ENCODE results near the gene PRR14. TPM values are rescaled to one million over a fixed set of nuclear protein-coding genes. Genes with fewer than 3 reads are reported as not detected.

Gene PRR14
- total RNA-seq (14.3 TPM), polyA plus RNA-seq (139 TPM)
- long read RNA-seq, donor 1: 0 reads
- long read RNA-seq, donor 2: 0 reads
- long read RNA-seq, donor 3, partial matches to known transcripts: 6 of 12 reads
- long read RNA-seq, donor 3, other reads (novel, unspliced or antisense): 0 of 12 reads
- long read RNA-seq, donor 4, partial matches to known transcripts: 6 of 11 reads
- long read RNA-seq, donor 4, other reads (novel, unspliced or antisense): 0 of 11 reads
- long read RNA-seq, donor 5, transcript PRR14-210 (3 exons, 902 nt): major isoform, 5 of 16 reads
- long read RNA-seq, donor 5, partial matches to known transcripts: 9 of 16 reads
- long read RNA-seq, donor 5, other reads (novel, unspliced or antisense): 0 of 16 reads
- long read RNA-seq, donor 6, partial matches to known transcripts: 0 of 2 reads
- long read RNA-seq, donor 6, other reads (novel, unspliced or antisense): 0 of 2 reads
- long read RNA-seq, donor 7, partial matches to known transcripts: 7 of 11 reads
- long read RNA-seq, donor 7, other reads (novel, unspliced or antisense): 0 of 11 reads
- long read RNA-seq, donor 8, transcript PRR14-211 (8 exons, 856 nt): major isoform, 5 of 8 reads
- long read RNA-seq, donor 8, partial matches to known transcripts: 0 of 8 reads
- long read RNA-seq, donor 8, other reads (novel, unspliced or antisense): 0 of 8 reads
- long read RNA-seq, donor 9, partial matches to known transcripts: 0 of 5 reads
- long read RNA-seq, donor 9, other reads (novel, unspliced or antisense): 0 of 5 reads
- long read RNA-seq, donor 10, partial matches to known transcripts: 0 of 3 reads
- long read RNA-seq, donor 10, other reads (novel, unspliced or antisense): 0 of 3 reads

DNA sequence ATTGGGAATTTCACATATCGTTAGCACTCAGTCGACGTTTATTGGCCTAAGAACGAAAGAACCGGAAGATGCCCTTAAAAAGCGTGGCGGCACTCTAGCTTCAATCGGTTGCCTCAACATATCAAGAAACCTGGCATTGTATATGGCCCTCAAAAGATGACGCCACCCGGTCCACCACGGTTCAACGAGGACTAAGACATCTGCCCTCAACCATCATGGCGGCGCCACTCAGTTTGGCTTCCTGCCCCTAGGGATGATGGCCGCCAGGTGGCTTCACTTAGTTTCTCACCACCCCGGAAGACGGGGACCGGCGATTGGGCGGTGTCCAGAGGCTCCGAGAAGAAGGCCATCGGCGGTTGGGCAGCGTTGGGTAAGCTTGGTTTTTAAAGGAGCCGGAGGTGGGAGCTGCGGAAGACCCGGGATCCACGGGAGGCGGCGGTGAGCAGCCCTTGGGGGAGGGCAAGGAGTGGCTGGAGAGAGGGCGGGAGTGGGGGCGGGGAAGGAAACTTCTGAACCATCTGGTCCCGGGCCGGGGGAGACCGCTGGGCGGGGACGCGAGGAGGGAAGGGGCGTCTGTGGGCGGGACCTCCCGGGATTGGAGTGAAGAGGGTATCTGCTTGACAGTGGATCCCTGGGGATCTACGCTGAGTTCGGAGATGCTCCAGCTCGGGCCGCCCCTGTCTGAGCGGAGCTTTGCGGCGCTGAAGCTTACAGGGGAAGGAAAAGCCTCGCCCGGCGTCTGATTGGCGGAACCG, at the start of gene PRR14:
TSS of gene PRR14 (plus strand) at position 592 of the 755 bp plus-strand sequence. CDS start 686 bp downstream, outside the sequence.
- H3K27me3 ChIP-seq (ENCODE audit: control insufficient read depth in 2 of 2, insufficient read depth in 1 of 2, low read length in 1 of 2): no peaks in the 10 kb centered on the region
- H3K9me3 ChIP-seq (ENCODE audit: control insufficient read depth in 2 of 2, insufficient read depth in 1 of 2, low read length in 1 of 2): peaks cover 0 to 10% of the 10 kb centered on the region in 2 donors
- peak within 1 kb of the TSS; percentile 91 to 95 for H3K27ac ChIP-seq (ENCODE audit: low read depth in 1 of 2, low read length in 1 of 2)
- peaks cover 32% of the 10 kb centered on the region in 2 donors for H3K36me3 ChIP-seq (ENCODE audit: control insufficient read depth in 2 of 2, insufficient read depth in 2 of 2, low read length in 1 of 2)
- H3K4me1 ChIP-seq (ENCODE audit: control insufficient read depth in 2 of 2, insufficient read depth in 2 of 2, low read length in 2 of 2): peaks cover 0 to 26% of the 10 kb centered on the region in 2 donors
- peak; percentile 97 to 100 (median 99) for DNase-seq (ENCODE audit: low read depth in 6 of 9, low spot score in 9 of 9)
- WGBS: 1% methylated on average over 53 of the region's 53 CpGs
- H3K4me3 ChIP-seq (ENCODE audit: low read length in 2 of 2): peak within 1 kb of the TSS; percentile 74 to 96

DNA sequence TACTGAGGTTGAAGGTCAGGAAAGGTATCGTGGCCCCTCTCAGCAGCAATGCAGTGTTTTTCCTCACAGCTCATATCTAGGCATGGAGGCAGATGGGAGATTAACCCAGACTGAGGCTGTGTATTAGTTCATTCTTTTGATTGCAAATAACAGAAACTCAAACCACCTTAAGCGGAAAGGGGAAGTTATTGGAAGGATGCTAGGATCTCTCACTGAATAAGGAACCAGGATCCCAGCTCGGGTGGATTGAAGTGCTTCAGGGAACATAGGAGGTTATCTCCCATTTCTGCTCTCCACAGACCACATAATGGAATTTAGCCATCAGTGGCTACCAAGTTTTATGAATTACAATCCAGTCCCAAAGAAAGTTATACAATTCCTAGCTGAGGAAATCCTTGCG, 48.8 kb upstream of the PRR14 start:
- Histone ChIP-seq H3K4me3 (ENCODE audit: low read length in 2 of 2) (no peak overlapping the region), H3K4me1 (ENCODE audit: control insufficient read depth in 2 of 2, insufficient read depth in 2 of 2, low read length in 2 of 2) (no peaks in the 10 kb centered on the region), H3K27ac (ENCODE audit: low read depth in 1 of 2, low read length in 1 of 2) (no peak overlapping the region), H3K27me3 (ENCODE audit: control insufficient read depth in 2 of 2, insufficient read depth in 1 of 2, low read length in 1 of 2) (no peaks in the 10 kb centered on the region), H3K9me3 (ENCODE audit: control insufficient read depth in 2 of 2, insufficient read depth in 1 of 2, low read length in 1 of 2) (peaks cover 0 to 3% of the 10 kb centered on the region in 2 donors), H3K36me3 (ENCODE audit: control insufficient read depth in 2 of 2, insufficient read depth in 2 of 2, low read length in 1 of 2) (peaks cover 30 to 42% of the 10 kb centered on the region in 2 donors)
- 93% methylated on average over 4 of the region's 4 CpGs for WGBS
- DNase-seq (ENCODE audit: low read depth in 6 of 9, low spot score in 9 of 9): no peak

DNA sequence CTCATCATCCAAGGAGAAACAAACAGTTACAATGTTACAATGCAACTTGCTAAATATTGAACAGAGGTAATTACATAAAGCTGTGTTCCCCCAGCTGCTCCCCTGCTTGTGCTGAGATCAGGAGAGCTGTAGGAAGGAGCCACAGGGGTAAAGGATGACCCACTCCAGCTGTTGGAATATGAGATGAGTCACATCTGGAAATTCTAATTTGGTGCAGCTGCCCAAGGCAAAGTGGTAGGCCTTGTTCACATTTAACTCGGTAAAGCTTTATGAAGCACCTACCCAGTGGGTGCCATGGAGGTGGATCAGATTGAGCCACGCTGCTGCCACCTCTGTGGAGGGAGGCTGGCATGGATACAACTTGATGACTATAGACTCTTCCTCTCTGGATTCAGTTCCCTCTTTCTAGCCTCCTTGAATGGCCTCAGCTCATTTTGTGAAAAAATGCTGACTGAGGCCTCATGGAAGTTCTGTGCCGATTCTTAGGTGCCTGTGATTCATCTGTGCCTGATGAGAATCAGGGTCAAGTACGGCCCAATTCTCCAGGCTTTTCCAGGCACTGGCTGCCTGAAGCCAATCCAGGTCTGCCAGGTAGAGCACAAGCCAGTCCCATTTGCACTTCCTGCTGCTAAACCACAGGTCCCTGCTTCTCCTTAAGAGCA, 48.0 kb upstream of the PRR14 start:
- Histone ChIP-seq H3K4me3 (ENCODE audit: low read length in 2 of 2) (no peak overlapping the region), H3K27ac (ENCODE audit: low read depth in 1 of 2, low read length in 1 of 2) (peak overlapping the region in 1 of 2 donors; percentile 2), H3K36me3 (ENCODE audit: control insufficient read depth in 2 of 2, insufficient read depth in 2 of 2, low read length in 1 of 2) (peaks cover 30 to 47% of the 10 kb centered on the region in 2 donors), H3K4me1 (ENCODE audit: control insufficient read depth in 2 of 2, insufficient read depth in 2 of 2, low read length in 2 of 2) (no peaks in the 10 kb centered on the region), H3K9me3 (ENCODE audit: control insufficient read depth in 2 of 2, insufficient read depth in 1 of 2, low read length in 1 of 2) (peaks cover 0 to 3% of the 10 kb centered on the region in 2 donors), H3K27me3 (ENCODE audit: control insufficient read depth in 2 of 2, insufficient read depth in 1 of 2, low read length in 1 of 2) (no peaks in the 10 kb centered on the region)
- WGBS: 95% methylated on average over 4 of the region's 4 CpGs
- DNase-seq (ENCODE audit: low read depth in 6 of 9, low spot score in 9 of 9): no peak

DNA sequence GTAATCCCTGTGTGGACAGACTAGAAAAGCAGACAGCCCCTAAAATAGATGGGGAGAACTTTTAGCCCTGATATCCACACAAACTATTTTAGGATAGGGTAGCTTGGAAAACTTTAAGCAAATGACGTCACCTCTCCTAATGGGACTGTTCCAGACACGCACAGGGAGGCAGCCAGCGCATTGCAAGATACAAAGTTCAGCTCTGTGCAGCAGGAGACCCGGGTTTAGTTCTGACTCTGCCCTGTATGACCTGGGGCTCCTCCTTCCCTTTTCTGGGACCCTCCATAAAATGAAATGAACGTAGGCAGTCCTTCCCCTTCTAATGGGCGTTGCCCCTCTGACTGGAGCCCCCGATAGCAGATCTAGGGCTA, 46.8 kb upstream of the PRR14 start:
- H3K4me3 ChIP-seq (ENCODE audit: low read length in 2 of 2): no peak overlapping the region
- H3K4me1 ChIP-seq (ENCODE audit: control insufficient read depth in 2 of 2, insufficient read depth in 2 of 2, low read length in 2 of 2): peaks cover 0 to 5% of the 10 kb centered on the region in 2 donors
- WGBS: 96% methylated on average over 7 of the region's 7 CpGs
- no peaks in the 10 kb centered on the region for H3K27me3 ChIP-seq (ENCODE audit: control insufficient read depth in 2 of 2, insufficient read depth in 1 of 2, low read length in 1 of 2)
- no peak overlapping the region for H3K27ac ChIP-seq (ENCODE audit: low read depth in 1 of 2, low read length in 1 of 2)
- no peak for DNase-seq (ENCODE audit: low read depth in 6 of 9, low spot score in 9 of 9)
- peaks cover 0 to 3% of the 10 kb centered on the region in 2 donors for H3K9me3 ChIP-seq (ENCODE audit: control insufficient read depth in 2 of 2, insufficient read depth in 1 of 2, low read length in 1 of 2)
- peaks cover 30 to 51% of the 10 kb centered on the region in 2 donors for H3K36me3 ChIP-seq (ENCODE audit: control insufficient read depth in 2 of 2, insufficient read depth in 2 of 2, low read length in 1 of 2)

DNA sequence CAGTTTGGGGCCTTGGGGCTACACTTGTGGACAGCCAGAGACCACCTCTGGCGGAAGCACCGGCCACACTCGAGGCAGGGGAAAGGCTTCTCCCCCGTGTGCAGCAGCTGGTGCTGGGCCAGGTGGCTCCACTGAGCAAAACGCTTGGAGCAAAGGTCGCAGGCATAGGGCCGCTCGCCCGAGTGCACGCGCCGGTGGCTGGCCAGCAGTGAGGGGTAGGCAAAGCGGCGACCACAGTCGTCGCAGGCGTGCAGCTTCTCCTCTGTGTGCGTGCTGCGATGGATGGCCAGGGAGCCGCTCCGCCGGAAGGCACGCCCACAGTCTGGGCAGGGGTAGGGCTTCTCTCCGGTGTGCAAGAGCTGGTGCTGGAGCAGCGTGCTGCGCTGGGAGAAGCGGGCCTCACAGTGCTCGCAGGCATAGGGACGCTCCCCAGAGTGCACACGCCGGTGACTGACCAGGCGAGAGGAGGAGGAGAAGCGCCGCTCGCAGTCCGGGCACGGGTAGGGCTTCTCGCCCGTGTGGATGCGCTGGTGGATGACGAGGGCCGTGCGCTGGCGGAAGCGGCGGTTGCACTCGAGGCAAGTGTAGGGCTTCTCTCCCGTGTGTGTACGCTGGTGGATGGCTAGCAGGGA, 46.3 kb upstream of the PRR14 start:
- 97% methylated on average over 49 of the region's 49 CpGs for WGBS
- Histone ChIP-seq H3K27ac (ENCODE audit: low read depth in 1 of 2, low read length in 1 of 2) (no peak overlapping the region), H3K36me3 (ENCODE audit: control insufficient read depth in 2 of 2, insufficient read depth in 2 of 2, low read length in 1 of 2) (peaks cover 30 to 51% of the 10 kb centered on the region in 2 donors), H3K4me3 (ENCODE audit: low read length in 2 of 2) (no peak overlapping the region), H3K27me3 (ENCODE audit: control insufficient read depth in 2 of 2, insufficient read depth in 1 of 2, low read length in 1 of 2) (no peaks in the 10 kb centered on the region), H3K4me1 (ENCODE audit: control insufficient read depth in 2 of 2, insufficient read depth in 2 of 2, low read length in 2 of 2) (peaks cover 2 to 10% of the 10 kb centered on the region in 2 donors), H3K9me3 (ENCODE audit: control insufficient read depth in 2 of 2, insufficient read depth in 1 of 2, low read length in 1 of 2) (peaks cover 0 to 6% of the 10 kb centered on the region in 2 donors)
- DNase-seq (ENCODE audit: low read depth in 6 of 9, low spot score in 9 of 9): no peak

DNA sequence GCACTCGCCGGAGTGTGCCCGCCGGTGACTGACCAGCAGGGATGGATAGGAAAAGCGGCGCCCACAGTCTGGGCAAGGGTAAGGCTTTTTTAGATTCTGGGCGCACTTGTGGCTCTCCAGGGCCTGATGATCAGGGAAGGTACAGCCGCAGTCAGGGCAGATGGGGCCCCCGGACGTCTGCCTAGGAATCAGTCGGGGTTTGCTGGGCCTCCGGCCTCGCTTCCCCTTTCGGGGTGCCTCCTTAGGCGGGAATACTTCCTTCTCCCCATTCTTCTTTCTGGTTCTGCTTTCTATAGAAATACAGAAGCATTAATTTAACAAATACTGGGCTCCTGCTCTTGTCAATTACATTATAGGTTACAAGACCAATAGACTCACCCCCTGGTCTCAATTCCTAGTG, 45.6 kb upstream of the PRR14 start:
- no peak overlapping the region for H3K4me3 ChIP-seq (ENCODE audit: low read length in 2 of 2)
- 95% methylated on average over 15 of the region's 15 CpGs for WGBS
- no peak overlapping the region for H3K27ac ChIP-seq (ENCODE audit: low read depth in 1 of 2, low read length in 1 of 2)
- no peaks in the 10 kb centered on the region for H3K27me3 ChIP-seq (ENCODE audit: control insufficient read depth in 2 of 2, insufficient read depth in 1 of 2, low read length in 1 of 2)
- peaks cover 30 to 51% of the 10 kb centered on the region in 2 donors for H3K36me3 ChIP-seq (ENCODE audit: control insufficient read depth in 2 of 2, insufficient read depth in 2 of 2, low read length in 1 of 2)
- H3K9me3 ChIP-seq (ENCODE audit: control insufficient read depth in 2 of 2, insufficient read depth in 1 of 2, low read length in 1 of 2): peaks cover 0 to 10% of the 10 kb centered on the region in 2 donors
- H3K4me1 ChIP-seq (ENCODE audit: control insufficient read depth in 2 of 2, insufficient read depth in 2 of 2, low read length in 2 of 2): peaks cover 2 to 12% of the 10 kb centered on the region in 2 donors
- no peak for DNase-seq (ENCODE audit: low read depth in 6 of 9, low spot score in 9 of 9)

DNA sequence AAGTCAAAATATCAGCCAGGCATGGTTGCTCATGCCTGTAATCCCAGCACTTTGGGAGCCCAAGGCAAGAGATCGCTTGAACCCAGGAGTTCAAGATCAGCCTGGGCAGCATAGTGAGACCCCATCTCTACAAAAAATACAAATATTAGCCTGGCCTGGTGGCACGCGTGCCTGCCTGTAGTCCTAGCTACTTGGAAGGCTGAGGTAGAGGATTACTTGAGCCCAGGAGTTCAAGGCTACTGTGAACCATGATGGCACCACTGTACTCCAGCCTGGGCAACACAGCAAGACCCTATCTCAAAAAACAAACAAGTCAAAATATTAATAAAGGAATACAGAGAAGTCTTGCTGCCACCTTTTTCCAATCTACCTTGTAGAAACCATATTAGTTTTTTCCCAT, 44.8 kb upstream of the PRR14 start:
- Histone ChIP-seq H3K9me3 (ENCODE audit: control insufficient read depth in 2 of 2, insufficient read depth in 1 of 2, low read length in 1 of 2) (peaks cover 0 to 7% of the 10 kb centered on the region in 2 donors), H3K4me3 (ENCODE audit: low read length in 2 of 2) (no peak overlapping the region), H3K27me3 (ENCODE audit: control insufficient read depth in 2 of 2, insufficient read depth in 1 of 2, low read length in 1 of 2) (no peaks in the 10 kb centered on the region), H3K36me3 (ENCODE audit: control insufficient read depth in 2 of 2, insufficient read depth in 2 of 2, low read length in 1 of 2) (peaks cover 30 to 51% of the 10 kb centered on the region in 2 donors), H3K4me1 (ENCODE audit: control insufficient read depth in 2 of 2, insufficient read depth in 2 of 2, low read length in 2 of 2) (peaks cover 2 to 18% of the 10 kb centered on the region in 2 donors), H3K27ac (ENCODE audit: low read depth in 1 of 2, low read length in 1 of 2) (no peak overlapping the region)
- DNase-seq (ENCODE audit: low read depth in 6 of 9, low spot score in 9 of 9): no peak
- 99% methylated on average over 3 of the region's 3 CpGs for WGBS

Data from thymus (tissue), 14 donors.